HL-60 (cell line): Measurements from ENCODE around the gene KPNA5.
"Not testable (repeated sequence)": the region's sequence is repeated elsewhere in the genome, so short reads cannot be mapped to it uniquely, and the experiment has no call there.

Experiments used
- DNase-seq, 2 experiments: peaks; one replicate each; pipeline ENCODE4 v3.0.0-alpha.2; 2010 to 2020; ENCODE audit warnings: low read depth in 1 of 2, low spot score in 1 of 2
- H3K27ac ChIP-seq: fragments of 250-450 bp; sonication (Bioruptor Pico); replicated peaks from 2 replicates; pipeline ENCODE4 v1.5.1; 2020; ENCODE audit warnings: mild to moderate bottlenecking, moderate library complexity
- H3K27me3 ChIP-seq: fragments of 250-450 bp; sonication (Bioruptor Pico); 2 replicates; pipeline ENCODE4 v1.5.1; 2021; ENCODE audit warnings: mild to moderate bottlenecking, moderate library complexity; ENCODE audit not compliant: insufficient read depth, poor library complexity, severe bottlenecking
- H3K4me3 ChIP-seq: replicated peaks from 2 replicates; pipeline ENCODE4 v1.5.1; 2011; ENCODE audit warnings: mild to moderate bottlenecking, control low read depth, low read length; ENCODE audit not compliant: insufficient read depth
- GABPA ChIP-seq: IDR thresholded peaks from 2 replicates; pipeline ENCODE4 v1.6.1; 2012; ENCODE audit warnings: low read depth
- POLR2AphosphoS5 ChIP-seq: IDR thresholded peaks from 2 replicates; pipeline ENCODE4 v1.6.1; 2012; ENCODE audit warnings: low read depth
- SPI1 ChIP-seq: IDR thresholded peaks from 2 replicates; pipeline ENCODE4 v1.6.1; 2012; ENCODE audit warnings: low read depth, mild to moderate bottlenecking, borderline replicate concordance
- TF ChIP-seq, protein P1 (sequence below): IDR thresholded peaks from 2 replicates; pipeline ENCODE4 v1.6.1; 2012; ENCODE audit warnings: low read depth; ENCODE audit not compliant: insufficient replicate concordance
- TF ChIP-seq, protein P2 (sequence below): IDR thresholded peaks from one replicate; pipeline ENCODE4 v1.5.1; 2011; ENCODE audit warnings: low read length, control low read depth, inconsistent platforms; ENCODE audit not compliant: insufficient read depth

Gene KPNA5

DNA sequence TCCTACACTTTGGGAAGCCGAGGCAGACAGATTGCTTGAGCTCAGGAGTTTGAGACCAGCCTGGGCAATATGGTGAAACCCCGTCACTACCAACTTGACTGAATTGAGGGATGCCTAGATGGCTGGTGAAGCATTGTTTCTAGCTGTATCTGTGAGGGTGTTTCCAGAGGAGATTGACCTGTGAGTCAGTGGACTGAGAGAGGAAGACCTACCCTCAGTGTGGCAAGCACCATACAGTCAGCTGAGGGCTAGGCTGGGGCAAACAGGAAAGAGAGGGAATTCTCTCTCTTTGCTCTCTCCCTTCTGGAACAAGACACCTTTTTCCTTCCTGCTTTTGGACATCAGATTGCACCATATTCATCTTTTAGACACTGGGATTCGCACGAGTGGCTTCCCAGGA is 8.7 kb upstream of the KPNA5 start:
- DNase-seq, result no peak
- H3K4me3 ChIP-seq, result no peak overlapping the region
- H3K27me3 ChIP-seq, result no peaks in the 10 kb centered on the region
- TF ChIP-seq, protein P1, sequence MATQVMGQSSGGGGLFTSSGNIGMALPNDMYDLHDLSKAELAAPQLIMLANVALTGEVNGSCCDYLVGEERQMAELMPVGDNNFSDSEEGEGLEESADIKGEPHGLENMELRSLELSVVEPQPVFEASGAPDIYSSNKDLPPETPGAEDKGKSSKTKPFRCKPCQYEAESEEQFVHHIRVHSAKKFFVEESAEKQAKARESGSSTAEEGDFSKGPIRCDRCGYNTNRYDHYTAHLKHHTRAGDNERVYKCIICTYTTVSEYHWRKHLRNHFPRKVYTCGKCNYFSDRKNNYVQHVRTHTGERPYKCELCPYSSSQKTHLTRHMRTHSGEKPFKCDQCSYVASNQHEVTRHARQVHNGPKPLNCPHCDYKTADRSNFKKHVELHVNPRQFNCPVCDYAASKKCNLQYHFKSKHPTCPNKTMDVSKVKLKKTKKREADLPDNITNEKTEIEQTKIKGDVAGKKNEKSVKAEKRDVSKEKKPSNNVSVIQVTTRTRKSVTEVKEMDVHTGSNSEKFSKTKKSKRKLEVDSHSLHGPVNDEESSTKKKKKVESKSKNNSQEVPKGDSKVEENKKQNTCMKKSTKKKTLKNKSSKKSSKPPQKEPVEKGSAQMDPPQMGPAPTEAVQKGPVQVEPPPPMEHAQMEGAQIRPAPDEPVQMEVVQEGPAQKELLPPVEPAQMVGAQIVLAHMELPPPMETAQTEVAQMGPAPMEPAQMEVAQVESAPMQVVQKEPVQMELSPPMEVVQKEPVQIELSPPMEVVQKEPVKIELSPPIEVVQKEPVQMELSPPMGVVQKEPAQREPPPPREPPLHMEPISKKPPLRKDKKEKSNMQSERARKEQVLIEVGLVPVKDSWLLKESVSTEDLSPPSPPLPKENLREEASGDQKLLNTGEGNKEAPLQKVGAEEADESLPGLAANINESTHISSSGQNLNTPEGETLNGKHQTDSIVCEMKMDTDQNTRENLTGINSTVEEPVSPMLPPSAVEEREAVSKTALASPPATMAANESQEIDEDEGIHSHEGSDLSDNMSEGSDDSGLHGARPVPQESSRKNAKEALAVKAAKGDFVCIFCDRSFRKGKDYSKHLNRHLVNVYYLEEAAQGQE, result no peak
- TF ChIP-seq, protein P2, sequence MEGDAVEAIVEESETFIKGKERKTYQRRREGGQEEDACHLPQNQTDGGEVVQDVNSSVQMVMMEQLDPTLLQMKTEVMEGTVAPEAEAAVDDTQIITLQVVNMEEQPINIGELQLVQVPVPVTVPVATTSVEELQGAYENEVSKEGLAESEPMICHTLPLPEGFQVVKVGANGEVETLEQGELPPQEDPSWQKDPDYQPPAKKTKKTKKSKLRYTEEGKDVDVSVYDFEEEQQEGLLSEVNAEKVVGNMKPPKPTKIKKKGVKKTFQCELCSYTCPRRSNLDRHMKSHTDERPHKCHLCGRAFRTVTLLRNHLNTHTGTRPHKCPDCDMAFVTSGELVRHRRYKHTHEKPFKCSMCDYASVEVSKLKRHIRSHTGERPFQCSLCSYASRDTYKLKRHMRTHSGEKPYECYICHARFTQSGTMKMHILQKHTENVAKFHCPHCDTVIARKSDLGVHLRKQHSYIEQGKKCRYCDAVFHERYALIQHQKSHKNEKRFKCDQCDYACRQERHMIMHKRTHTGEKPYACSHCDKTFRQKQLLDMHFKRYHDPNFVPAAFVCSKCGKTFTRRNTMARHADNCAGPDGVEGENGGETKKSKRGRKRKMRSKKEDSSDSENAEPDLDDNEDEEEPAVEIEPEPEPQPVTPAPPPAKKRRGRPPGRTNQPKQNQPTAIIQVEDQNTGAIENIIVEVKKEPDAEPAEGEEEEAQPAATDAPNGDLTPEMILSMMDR, result no peak
- TF ChIP-seq POLR2AphosphoS5, result no peak
- TF ChIP-seq SPI1, result no peak
- TF ChIP-seq GABPA, result no peak
- H3K27ac ChIP-seq, result no peak overlapping the region

DNA sequence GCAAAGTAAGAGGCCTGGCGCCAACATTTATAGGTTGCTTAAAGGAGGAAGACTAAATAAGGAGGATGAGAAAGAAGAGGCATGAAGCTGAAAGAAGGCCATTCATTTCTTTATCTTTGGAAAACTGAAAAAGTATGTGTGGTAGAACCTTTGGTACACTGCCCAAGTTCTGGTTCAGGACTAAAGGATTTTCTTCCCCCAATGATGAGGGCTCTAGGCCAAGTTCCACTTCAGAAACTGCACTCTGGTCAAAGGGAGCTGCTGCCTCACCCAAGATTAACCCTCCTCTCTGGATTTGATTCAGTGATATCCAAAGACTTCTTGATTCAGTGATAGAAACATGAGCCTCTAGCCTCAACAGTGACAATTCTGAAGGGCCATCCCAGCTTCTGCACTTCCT is 5.0 kb upstream of the KPNA5 start:
- Histone ChIP-seq H3K27me3 (no peaks in the 10 kb centered on the region), H3K4me3 (no peak overlapping the region), H3K27ac (no peak overlapping the region)
- no peak for DNase-seq
- TF ChIP-seq POLR2AphosphoS5, result no peak
- no peak for TF ChIP-seq SPI1
- TF ChIP-seq, protein P1, result no peak
- TF ChIP-seq, protein P2, result no peak
- TF ChIP-seq GABPA, result no peak

DNA sequence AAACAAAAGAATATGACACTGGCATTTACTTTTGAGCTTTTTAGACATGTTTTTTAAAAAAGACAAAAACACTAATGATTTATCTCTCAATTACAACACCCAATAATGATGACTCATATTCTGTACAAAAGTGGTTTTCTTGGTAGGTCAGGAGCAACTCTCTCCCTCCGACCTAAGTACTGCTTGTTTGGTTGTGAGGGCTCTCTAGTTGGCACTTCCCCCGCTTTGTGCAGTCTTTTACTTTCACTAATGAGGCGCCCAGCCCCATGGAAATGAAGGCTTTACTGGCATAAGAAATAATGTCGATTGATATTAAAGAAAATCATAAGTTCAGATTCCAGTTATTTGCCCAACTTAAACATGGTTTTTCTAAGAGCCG is 1.3 kb downstream of the KPNA5 start:
- Histone ChIP-seq H3K27ac (peak overlapping the region; percentile 77), H3K4me3 (peak overlapping the region; percentile 92)

DNA sequence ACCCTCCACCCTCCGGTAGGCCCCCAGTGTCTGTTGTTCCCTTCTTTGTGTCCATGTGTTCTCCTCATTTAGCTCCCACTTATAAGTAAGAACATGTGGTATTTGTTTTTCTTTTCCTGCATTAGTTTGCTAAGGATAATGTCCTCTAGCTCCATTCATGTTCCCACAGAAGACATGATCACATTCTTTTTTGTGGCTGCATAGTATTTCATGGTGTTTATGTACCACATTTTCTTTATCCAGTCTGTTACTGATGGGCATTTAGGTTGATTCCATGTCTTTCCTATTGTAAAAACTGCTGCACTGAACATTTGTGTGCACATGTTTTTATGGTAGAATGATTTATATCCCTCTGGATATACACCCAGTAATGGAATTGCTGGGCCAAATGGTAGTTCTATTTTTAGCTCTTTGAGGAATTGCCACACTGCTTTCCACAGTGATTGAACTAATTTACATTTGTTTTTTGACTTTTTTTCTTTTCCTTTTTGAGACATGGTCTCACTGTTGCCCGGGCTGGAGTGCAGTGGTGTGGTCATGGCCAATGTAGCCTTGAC is 4.5 kb downstream of the KPNA5 start:
- H3K27me3 ChIP-seq, result no peaks in the 10 kb centered on the region
- DNase-seq, result no peak
- no peak overlapping the region for H3K27ac ChIP-seq
- TF ChIP-seq SPI1, result no peak
- no peak for TF ChIP-seq POLR2AphosphoS5
- TF ChIP-seq, protein P2, result no peak
- TF ChIP-seq, protein P1, result no peak
- TF ChIP-seq GABPA, result no peak
- no peak overlapping the region for H3K4me3 ChIP-seq

More for the DNA sequence above, 1.3 kb downstream of the KPNA5 start:
- no peaks in the 10 kb centered on the region for H3K27me3 ChIP-seq
- DNase-seq, result peak; percentile 27 to 65
- TF ChIP-seq POLR2AphosphoS5 (no peak), SPI1 (peak; percentile 64; the same call in 1 of the 2 replicates)

DNA sequence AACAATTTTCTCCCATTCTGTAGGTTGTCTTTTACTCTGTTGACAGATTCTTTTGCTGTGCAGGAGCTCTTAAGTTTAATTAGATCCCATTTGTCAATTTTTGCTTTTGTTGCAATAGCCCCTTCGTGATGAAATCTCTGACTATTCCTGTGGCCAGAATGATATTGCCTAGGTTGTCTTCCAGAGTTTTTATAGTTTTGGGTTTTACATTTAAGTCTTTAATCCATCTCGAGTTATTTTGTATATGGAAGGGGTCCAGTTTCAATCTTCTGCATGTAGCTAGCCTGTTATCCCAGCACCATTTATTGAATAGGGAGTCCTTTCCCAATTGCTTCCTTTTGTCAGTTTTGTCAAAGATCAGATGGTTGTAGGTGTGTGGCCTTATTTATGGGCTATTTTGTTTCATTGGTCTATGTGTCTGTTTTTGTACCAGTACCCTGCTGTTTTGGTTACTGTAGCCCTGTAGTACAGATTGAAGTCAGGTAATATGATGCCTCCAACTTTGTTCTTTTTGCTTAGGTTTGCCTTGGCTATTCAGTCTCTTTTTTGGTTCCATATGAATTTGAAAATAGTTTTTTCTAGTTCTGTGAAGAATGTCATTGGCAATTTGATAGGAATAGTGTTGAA is 5.6 kb downstream of the KPNA5 start:
- H3K27me3 ChIP-seq, DNase-seq, H3K4me3 ChIP-seq, H3K27ac ChIP-seq: not testable (repeated sequence)
